DMS79 (cell line): ENCODE results near the gene SAMD11.
"Not testable (repeated sequence)": the region's sequence is repeated elsewhere in the genome, so short reads cannot be mapped to it uniquely, and the experiment has no call there.

Experiments used
- DNase-seq: peaks from one replicate; lab custom pipeline; 2025; lab: John Stamatoyannopoulos, UW

The SAMD11 gene, protein sequence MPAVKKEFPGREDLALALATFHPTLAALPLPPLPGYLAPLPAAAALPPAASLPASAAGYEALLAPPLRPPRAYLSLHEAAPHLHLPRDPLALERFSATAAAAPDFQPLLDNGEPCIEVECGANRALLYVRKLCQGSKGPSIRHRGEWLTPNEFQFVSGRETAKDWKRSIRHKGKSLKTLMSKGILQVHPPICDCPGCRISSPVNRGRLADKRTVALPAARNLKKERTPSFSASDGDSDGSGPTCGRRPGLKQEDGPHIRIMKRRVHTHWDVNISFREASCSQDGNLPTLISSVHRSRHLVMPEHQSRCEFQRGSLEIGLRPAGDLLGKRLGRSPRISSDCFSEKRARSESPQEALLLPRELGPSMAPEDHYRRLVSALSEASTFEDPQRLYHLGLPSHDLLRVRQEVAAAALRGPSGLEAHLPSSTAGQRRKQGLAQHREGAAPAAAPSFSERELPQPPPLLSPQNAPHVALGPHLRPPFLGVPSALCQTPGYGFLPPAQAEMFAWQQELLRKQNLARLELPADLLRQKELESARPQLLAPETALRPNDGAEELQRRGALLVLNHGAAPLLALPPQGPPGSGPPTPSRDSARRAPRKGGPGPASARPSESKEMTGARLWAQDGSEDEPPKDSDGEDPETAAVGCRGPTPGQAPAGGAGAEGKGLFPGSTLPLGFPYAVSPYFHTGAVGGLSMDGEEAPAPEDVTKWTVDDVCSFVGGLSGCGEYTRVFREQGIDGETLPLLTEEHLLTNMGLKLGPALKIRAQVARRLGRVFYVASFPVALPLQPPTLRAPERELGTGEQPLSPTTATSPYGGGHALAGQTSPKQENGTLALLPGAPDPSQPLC

DNA sequence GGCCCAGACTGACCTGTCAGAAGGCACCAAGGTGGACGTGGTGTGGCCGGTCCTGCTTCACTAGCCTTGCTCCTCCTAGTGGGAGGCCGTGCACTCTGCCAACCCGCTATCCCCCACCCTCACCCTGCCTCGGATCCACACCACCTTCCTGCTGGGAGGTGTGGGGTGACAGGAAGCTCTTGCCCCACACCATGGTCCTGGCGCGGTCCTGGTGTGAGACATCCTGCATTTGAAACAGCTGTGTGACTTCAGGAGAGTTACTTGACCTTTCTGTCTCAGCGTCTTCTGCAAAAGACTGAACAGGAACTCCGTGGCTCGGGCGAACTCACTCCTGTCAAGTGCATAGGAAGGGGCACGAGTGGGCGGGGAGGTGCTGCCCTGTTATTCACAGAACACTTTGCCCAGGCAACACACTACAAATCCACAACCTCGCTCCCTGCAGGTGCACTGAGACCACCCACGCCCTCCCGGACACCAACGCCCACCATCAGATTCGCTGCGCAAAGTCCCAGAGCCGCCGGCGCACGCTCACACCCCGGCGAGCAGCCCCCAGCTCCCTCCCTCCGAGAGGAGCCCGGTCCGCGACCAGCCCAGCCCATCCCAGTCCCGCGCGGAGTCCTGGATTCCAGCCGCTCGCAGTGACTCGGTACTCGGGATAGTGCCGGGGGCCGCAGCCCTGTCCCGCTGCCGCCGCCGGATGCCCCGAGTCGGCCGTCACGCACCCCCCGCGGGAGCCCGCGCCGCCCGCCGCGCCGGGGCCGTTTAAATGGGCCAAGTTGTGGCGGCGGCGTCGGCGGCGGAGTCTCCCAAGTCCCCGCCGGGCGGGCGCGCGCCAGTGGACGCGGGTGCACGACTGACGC, at the start of gene SAMD11:
Gene SAMD11 (plus strand): TSS at position 793 of the 860 bp plus-strand sequence. CDS start 509 bp downstream, outside the sequence.
- peak; percentile 48 for DNase-seq

DNA sequence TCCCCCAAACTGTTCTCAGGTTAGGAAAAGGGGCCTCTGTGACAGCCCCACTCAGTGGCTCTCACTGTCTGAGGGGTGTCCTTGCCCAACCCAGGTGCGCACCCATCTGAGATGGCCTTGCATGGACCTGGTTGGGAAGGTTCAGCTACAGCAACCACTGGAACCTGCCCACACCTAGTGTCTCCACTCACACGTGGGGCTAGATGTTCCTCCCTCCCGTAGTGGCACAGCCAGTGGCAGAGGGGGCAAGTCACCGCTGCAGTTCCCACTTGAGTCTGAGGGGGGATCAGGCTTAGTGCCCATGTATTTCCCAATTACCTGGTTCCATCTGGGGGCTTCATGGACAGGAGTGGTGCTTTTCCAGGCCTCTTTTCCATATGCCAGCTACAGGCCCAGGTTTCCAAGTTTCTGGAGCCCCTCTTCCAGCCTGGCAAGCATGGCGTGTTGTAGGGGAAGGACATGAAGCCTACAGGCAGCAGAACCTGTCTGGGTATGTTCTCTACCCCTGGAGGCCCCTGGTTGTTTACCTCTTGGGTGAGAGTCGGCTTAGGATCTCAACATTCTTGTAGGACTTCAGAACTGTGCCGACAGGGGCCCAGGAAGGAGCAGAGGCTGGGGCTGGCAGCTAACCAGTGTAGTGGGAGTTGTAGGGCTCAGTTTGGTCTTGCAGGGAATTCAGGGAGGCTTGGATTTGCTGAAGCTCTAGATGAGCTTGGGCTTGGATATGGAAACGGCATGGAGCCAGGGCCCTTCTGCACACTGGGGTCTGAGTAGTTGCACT, 47.1 kb upstream of the SAMD11 start:
- not testable (repeated sequence) for DNase-seq

DNA sequence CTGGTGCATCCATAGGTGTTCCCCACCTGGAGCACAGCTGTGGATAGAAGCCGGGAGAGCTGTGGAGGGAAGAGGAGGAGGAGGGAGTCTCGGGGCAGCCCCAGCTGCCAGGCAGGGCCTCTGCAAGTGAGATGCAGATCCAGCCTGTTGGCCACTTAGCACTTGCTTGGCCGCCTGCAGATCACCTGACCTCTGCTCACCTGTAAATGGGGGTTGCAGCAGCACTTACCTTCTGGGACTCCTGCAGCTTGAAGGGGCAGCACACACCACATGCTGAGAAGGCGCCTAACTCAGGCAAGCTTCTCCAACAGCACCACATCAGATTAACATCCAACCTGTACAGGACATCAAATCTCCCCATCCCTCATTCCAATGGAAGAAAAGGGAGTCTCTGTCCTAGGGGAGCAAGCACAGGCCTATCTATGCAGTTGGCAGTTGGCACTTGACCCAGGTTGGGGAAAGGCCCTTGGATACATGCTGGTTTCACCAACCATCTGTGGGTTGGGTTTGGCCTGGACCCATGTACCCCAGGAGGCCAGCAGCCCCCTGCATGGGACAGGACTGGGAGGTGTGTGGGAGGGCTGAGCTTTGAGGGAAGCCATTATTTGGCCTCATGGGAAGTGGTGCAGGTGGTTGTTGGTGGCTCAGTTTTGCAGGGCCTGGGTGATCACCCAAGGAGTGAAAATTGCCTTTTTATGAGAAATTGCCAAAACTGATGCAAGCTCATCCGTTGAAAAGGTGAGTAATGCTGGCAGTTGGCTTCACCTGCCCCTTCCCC, 46.3 kb upstream of the SAMD11 start:
- DNase-seq = peak; percentile 14

DNA sequence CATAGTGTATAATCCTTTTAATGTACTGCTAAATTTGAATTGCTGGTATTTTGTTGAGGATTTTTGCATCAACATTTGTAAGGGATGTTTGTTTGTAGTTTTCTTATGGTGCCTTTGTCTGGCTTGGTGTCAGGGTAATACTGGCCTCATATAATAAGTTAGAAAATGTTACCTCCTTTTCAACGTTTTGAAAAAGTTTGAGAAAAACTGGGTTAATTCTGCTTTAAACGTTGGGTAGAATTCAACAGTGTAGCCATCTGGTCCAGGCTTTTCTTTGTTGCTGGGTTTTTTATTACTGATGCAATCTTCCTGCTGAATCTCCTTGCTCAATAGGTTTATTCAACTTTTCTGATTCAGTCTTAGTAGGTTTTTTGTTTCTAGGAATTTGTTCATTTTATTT, 43.2 kb upstream of the SAMD11 start:
- DNase-seq = not testable (repeated sequence)

DNA sequence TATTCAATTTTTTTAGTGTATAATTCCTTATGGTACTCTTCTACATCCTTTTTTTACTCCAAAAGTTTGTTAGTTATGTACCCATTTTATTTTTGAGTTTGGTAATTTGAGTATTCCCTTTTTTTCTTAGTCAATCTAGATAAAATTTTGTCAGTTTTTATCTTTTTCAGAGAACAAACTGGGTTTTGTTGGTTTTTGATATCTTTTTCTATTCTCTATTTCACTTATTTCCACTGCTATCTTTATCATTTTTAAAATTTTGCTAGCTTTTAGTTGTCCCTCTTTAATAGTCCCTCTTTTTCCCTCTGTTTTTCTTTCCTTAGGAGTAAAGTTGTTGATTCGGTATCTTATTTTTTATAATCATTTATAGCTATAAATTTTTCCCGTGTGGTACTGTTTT, 42.8 kb upstream of the SAMD11 start:
- not testable (repeated sequence) for DNase-seq

DNA sequence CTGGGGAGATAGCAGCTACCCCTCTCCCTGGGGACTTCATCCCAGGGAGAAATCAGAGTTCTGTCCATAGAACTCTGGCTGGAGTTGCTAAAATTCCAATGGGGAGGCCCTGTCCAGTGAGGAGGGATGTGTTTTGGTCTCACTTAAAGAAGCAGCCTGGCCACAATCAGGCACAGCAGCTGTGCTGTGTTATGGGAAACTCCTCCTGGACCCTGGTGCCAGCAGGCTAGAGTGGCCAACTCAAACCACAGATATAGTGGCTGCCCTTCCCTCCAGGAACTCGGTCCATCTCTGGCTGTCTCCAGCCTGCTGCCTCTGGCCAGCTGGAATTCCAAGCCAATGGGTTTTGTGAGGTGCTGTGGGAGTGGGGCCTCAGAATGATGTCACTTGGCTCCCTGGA, 37.4 kb upstream of the SAMD11 start:
- DNase-seq = no peak

DNA sequence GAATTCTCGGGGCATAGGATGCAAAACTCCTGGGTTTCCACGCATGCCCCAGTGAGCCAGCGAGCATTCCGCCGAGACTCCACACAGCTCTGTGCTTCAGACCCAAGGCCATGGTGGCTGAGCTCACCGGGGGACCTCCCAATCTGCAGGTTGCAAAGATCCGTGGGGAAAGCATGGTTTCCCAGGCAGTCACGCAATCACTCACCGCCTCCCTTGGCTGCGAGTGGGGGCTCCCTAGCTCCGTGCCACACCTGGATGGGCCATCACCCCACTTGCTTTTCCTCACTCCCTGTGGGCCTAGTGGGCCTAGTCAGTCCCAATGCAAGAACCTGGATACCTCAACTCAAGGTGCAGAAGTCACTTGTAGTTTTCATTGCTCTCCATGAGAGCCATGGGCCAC, 37.0 kb upstream of the SAMD11 start:
- DNase-seq = no peak

DNA sequence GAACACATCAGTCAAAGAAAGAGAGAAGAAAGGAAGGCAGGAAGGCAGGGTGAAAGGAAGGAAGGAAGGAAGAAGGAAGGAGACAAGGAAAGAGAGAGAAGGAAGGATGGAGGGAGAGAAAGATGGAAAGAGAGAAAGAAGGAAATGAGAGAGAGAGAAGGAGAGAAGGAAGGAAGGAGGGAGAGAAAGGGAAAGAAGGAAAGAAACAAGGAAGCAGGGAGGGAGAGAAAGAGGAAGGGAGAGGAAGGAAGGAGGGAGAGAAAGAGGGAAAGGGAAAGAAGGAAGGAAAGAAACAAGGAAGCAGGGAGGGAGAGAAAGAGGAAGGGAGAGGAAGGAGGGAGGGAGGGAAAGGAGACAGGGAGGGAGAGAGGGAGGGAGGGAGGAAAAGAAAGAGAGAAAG, 35.4 kb upstream of the SAMD11 start:
- DNase-seq = no peak

DNA sequence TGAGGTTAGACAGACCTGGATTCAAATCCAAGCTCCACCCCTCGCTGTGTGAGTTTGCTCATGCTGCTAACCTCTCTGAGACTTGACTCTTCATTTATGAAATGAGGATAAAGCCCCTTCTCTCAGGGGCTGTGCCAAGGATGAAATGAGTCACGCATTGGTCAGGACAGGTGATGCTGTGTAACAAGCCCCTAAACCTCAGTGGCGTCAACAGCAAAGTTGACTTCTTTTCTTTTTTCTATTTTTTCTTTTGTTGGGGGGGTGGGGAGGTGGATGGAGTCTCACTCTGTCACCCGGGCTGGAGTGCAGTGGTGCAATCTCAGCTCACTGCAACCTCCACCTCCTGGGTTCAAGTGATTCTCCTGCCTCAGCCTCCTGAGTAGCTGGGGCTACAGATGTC, 33.9 kb upstream of the SAMD11 start:
- DNase-seq = not testable (repeated sequence)

DNA sequence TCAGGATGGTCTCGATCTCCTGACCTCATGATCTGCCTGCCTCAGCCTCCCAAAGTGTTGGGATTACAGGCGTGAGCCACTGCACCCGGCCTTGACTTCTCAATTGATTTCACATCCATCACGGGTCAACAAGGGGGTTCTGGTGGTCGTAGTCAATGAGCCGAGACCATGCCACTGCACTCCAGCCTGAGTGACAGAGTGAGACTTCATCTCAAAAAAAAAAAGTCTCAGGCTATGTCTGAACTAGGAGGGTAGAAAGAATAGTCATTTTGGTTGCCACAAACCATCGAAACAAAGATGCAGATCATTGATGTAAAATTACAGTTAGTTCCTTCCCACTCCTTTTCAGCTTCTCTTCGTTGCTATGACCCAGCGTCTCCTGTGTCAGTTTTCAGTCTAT, 33.5 kb upstream of the SAMD11 start:
- DNase-seq = not testable (repeated sequence)

DNA sequence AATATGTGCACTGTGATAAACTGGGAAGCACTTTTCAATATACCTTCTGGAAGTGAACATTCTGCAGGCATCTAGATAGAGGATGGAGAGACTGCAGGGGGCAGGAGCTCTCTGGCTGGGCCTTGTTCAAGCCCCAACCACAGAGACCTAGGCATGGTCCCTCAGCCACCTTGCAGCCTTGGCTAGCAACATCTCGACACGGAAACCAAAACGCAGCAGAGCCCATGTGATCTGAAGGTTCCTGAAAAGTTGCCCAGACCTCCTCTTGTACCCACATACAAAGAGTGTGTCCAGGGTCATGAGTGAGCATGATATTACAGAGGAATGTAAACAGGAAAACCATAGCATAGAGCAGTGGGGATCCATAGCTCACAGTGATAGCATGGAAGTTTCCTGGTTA, 33.1 kb upstream of the SAMD11 start:
- no peak for DNase-seq

DNA sequence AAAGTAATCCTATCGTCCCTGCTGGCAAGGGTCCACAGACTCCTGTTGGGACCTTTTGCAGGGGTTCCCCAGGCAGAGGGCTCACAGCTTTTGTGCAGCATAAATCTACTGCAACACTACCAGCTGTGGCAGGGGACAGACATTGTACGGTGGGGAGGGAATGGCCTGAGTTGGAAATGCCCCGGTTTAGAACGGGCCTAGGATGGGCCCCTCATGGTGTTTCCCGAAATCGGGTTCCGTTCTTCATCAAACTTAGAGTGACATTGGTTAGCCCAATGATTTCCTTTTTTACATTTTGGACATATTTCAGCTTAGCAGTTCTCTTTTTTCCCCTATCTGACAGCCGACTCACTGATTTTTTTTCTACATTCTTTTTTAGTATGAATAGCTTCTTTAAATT, 26.5 kb upstream of the SAMD11 start:
- no peak for DNase-seq

DNA sequence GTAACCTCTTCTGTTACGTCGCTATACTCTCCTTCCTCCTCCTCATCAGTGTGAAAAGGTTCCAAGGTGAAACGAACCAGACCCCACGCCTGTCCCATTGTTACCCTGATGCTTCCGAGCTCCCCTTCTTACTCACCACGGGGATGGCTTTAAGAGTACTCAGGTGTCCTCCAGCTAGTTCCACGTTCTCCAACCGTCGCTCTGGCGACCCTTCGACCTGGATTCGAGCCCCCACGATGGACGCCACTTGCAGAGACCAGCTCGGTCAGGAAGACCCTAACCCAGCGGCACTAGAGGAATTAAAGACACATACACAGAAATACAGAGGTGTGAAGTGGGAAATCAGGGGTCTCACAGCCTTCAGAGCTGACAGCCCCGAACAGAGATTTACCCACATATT, 25.8 kb upstream of the SAMD11 start:
- not testable (repeated sequence) for DNase-seq

DNA sequence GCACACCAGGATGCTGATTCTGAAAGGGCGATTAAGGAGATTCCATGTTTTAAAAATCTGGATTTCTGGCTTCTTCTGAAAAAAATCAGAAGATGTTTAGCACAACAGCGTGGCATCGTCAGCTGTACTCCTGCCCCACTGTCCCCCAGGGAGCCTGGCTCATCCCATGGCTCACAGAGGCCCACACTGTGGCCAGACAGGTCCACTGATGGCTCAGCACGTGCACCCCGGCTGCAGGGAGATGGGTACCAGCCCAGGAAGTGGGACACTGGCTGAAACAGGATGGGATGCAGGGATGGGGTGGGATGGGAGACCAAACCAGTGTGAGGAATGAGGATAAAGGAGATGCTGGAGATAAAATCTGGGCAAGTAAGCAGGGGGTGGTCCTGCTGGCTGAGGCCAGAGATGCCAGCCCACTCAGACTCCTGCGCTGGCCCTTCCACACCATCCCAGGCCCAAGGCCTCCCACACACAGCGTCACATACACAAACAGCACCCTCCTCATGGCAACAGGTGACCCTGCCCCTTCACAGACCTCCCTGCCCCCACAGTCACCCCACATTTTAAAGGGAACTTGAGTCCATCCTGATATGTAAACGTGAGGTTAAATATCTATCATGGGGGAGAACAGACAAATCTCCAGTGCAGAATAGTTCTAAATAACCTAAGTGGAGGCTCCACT, 23.9 kb upstream of the SAMD11 start:
- DNase-seq = no peak

DNA sequence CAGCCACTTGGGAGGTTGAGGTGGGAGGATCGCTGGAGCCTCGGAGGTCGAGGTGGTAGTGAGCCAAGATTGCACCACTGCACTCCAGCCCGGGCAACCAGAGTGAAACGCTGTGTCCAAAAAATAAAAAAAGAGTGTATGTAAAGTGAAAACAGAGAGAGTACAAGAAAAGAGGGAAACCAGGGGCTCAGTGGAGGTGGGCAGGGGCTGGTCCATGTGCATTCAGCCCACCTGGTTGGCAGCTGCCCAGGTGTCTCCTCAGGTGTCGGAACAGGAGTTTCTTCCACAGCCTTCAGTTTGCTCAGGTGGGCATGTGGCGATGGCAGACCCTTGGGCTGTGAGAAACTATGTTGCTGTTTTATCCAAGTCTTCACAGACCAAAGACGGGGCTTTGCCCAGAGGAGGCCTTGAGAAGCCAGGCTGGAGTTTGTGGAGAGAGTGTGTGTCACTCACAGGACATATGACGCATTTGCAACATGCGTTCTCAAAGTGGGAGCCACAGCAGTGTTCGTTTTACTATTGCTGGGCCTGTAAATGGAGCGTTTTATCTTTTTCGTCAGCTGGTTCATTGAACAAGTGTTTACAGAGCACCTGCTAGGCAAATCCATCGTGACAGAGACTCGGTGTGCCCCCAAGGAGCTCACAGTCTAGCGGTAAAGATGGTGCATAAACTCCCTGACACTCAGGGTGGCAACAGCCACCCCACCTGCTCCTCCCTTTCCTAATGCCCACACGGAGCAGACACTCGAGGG, 22.4 kb upstream of the SAMD11 start:
- no peak for DNase-seq

DNA sequence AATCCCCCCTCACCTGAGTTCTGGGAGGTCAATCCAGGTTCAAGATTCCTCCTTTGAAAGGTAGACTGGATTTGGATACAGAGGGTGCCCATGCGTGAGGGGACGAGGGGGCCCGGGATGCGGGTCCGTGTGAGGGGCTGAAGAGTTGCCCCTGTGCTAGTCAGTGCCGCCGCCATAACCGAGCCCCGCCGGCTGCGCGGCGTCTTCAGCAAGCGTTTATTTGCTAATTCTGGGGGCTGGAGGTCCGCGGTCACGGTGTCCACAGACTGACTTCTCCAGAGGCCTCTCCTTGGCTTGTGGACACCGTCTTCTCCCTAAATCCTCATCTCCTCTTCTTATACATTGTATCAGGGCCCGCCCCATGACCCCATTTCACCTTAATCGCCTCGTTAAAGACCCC, 20.9 kb upstream of the SAMD11 start:
- no peak for DNase-seq

DNA sequence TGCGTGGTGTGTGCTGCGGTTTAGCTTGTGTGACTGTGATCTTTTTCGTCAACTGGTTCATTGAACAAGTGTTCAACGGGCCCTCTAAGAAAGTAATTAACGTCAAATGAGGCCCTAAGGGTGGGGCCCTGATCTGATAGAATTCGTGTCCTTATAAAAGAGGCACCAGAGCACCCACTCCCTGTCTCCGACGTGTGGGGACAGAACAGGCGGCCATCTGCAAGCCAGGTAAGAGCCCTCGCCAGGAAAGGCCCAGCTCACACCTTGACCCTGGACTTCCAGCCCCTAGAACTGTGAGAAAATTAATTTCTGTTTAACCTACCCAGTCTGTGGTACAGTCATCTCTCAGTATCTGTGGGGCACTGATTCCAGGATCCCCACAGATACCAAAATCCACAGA, 20.4 kb upstream of the SAMD11 start:
- DNase-seq = no peak

DNA sequence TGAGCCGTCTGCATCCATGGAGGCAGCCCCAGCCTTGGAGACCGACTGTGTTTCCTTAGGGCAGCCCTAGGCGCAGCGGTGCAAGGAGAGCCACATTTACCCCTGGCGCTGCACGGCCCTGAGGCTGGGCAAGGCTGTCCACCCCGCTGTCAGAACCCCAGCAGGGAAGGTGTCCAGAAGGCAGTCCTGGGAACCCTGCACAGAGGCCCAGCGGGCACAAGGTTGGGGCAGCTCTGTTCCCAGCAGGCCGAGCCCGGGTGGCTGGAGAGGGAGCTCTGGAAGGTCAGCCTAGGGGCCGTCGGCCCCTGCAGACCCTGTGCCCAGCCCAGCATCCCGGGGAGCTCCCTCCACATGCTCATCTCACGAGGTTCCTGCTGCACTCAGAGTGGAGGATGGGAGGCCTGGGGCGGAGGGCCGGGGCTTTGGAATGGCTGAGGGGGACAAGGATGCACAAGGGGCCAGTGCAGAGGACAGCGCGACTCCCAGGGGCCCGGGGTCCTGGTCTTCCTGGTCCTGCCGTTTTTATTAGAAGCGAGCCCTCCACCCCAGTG, 19.9 kb upstream of the SAMD11 start:
- no peak for DNase-seq
